ENCODE measurements around the gene RNU7-1. TPM values are rescaled to one million over a fixed set of nuclear protein-coding genes. Genes with fewer than 3 reads are reported as not detected.

The RNU7-1 gene
- total RNA-seq, 1 experiment from 2014 or later, result not detected

DNA sequence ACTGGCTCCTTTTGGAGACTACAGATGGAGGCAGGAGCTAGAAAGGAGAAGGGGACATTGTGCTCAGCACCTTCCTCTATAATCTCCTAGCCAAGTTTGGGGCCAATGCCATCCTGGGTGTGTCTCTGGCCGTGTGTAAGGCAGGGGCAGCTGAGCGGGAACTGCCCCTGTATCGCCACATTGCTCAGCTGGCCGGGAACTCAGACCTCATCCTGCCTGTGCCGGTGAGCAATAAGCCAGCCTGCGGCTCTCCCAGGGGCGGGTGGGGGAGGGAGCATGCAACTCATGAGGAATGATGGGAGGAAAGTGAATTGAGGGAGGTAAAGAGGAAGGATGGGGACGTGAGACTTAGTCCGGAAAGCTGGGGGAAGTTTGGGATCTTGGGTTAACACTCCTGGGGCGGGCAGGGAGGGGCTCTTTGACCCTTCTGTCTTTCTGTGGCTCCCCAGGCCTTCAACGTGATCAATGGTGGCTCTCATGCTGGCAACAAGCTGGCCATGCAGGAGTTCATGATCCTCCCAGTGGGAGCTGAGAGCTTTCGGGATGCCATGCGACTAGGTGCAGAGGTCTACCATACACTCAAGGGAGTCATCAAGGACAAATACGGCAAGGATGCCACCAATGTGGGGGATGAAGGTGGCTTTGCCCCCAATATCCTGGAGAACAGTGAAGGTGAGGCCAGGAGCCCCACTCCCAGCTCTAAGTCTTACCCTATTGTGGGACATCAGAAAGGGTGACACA, 26.0 kb upstream of the RNU7-1 start:
- DNase-seq (ENCODE audit: low spot score), result no peak

DNA sequence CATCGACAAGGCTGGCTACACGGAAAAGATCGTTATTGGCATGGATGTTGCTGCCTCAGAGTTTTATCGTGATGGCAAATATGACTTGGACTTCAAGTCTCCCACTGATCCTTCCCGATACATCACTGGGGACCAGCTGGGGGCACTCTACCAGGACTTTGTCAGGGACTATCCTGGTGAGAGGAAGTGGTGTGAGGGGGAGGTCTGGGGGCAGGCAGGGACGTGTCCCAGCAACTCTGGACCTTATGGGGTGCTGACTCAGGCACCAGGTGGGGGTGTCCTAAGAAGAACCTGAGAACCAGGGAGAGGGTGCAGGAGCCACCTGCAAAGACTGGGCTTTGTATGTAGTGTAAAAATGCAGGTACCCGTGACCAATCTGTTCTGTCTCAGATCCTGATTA, 24.0 kb upstream of the RNU7-1 start:
- no peak for DNase-seq (ENCODE audit: low spot score)

DNA sequence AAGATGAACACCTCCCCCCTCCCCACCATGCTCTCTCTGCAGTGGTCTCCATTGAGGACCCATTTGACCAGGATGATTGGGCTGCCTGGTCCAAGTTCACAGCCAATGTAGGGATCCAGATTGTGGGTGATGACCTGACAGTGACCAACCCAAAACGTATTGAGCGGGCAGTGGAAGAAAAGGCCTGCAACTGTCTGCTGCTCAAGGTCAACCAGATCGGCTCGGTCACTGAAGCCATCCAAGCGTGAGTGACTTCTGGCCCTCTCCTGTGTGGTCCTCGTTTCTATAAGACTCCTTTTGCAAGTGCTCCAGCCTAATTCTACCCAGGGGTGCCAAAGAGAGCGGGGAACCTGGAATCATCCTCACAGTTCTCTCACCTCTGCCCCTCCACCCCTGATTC, 22.1 kb upstream of the RNU7-1 start:
- DNase-seq (ENCODE audit: low spot score), result no peak

DNA sequence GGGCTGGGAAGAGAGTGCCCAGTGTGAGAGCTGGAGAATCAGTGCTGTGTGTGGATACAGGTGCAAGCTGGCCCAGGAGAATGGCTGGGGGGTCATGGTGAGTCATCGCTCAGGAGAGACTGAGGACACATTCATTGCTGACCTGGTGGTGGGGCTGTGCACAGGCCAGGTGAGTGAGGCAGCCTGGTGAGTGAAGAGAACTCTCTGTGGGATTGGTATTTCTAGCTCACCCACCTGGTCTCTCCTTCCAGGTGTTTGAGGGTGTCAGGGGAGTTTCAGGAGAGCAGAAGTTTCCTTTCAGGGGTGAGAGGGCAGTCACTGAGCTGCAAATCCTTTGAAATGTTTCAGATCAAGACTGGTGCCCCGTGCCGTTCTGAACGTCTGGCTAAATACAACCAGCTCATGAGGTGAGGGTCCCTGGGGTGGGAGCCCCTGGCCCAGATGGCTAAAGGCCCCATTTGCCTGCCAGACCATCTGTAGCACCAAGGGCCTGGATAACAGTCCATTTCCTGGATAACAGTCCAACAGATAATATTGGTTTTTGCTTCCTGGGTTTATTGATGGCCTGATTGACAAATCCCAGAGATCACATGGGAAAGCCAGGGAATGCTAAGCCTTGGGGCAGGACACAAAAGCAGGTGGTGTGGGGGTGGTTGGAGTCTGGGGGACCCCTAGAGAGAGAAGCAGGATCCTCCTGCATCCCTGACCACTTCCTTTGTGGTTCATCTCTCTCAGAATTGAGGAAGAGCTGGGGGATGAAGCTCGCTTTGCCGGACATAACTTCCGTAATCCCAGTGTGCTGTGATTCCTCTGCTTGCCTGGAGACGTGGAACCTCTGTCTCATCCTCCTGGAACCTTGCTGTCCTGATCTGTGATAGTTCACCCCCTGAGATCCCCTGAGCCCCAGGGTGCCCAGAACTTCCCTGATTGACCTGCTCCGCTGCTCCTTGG, 21.3 kb upstream of the RNU7-1 start:
- DNase-seq (ENCODE audit: low spot score), result no peak

DNA sequence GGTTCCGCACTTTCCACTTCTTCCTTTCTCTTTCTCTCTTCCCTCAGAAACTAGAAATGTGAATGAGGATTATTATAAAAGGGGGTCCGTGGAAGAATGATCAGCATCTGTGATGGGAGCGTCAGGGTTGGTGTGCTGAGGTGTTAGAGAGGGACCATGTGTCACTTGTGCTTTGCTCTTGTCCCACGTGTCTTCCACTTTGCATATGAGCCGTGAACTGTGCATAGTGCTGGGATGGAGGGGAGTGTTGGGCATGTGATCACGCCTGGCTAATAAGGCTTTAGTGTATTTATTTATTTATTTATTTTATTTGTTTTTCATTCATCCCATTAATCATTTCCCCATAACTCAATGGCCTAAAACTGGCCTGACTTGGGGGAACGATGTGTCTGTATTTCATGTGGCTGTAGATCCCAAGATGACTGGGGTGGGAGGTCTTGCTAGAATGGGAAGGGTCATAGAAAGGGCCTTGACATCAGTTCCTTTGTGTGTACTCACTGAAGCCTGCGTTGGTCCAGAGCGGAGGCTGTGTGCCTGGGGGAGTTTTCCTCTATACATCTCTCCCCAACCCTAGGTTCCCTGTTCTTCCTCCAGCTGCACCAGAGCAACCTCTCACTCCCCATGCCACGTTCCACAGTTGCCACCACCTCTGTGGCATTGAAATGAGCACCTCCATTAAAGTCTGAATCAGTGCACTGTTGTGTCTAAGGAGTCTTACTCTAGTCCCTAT, 20.4 kb upstream of the RNU7-1 start:
- DNase-seq (ENCODE audit: low spot score), result no peak

DNA sequence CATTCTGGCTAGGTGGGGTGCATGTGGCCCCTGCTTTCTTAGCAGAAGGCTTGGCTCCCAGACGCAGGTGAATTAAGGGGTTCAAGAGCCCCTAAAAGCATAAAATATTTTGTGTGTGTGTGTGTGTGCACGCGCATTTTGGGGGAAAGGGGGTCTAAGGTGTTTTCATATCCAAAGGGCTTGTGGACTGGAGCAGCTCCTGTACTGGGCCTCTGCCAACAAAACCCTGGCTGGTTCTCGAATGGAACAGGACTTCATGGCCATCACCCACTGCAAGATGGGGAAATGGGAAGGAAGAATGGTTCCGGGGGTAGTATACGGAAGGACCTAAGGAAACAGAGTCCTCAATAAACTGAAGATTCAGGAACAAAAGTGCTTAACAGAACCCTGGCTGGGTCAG, 19.8 kb upstream of the RNU7-1 start:
- no peak for DNase-seq (ENCODE audit: low spot score)

DNA sequence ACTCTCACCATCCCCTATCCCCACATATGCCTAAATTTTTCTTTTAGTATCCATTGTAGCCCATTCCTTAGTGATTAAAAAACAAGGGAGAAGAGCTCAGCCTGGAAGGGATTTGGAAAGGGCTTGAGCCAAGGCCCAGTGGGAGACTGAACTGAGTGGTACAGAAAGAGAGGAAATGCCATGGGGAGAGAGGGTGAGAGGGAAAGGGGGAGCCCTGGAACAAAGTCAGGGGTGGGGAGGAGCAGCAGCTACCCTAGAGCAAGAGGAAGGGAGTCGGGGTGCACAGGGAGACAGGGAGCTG, 18.4 kb upstream of the RNU7-1 start:
- no peak for DNase-seq (ENCODE audit: low spot score)

DNA sequence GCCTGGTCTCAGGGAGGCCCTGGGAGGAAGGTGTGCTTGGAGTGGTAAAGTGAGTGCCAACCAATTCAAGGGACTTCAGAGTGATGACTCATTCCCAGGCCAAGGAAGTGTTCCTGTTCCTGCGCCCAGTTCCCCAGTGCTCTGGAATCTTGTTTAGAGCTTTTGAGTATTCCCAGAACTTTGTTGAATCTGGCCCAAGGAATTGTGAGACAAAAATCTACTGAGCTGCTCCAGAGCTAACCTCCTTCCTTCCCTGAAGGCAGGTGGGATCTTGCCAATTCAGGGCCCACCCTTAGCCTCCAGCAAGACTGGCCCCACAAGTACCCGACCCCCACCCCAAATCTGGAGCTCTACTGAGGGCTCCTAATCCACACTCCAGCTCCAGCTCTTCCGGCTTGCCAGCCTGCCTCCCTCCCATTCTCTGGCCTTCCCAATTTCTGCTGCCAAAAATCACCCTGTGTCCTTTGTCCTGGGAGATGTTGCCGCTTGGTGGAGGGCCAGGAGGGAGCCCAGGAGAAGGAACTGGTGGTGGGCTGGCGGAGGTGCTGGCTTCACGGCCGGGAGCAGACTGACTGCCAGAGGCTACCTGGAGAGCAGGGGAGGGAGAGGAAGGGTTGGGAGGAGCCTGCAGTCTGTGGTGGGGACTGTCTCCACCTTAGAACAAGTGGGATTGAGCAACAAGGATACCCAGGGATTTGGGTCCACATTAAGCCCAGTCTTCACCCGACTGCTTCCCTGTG, 17.9 kb upstream of the RNU7-1 start:
- peak; percentile 88 for DNase-seq (ENCODE audit: low spot score)

DNA sequence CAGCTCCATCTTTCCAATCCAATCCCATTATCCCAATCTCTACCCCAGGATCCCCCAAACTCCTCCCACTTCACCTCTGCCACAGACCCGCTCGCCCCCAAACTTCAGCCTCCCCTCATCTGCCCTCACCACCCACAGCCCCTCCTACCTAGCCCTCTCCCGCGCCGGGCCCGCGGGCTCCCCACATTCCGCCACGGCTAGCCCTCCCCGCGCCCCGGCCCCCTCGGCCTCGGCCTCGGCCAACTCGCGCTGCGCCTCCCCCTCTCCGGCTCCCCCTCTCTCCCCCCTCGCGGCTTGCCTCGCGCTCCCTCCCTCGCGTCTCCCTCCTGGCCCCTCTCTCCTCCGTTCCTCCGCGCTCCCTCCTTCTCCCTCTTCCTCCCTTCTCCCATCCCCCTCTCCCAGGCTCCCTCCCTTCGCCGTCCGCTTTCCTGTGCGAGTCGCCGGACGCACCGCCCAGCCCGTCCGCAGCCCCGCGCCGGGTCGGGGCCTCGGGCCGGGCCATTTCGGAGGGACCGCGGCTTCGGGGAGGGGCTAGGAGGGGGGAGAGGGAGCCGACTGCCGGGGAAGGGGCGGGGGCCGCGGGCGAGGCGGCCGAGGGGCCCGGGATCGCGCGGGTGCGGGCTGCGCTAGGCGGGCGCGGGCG, 16.1 kb upstream of the RNU7-1 start, which contains the start of gene ATN1:
Gene ATN1 (plus strand): TSS at position 581 of the 643 bp plus-strand sequence. CDS start 6,043 bp downstream, outside the sequence.
- peak; percentile 51 for DNase-seq (ENCODE audit: low spot score)

DNA sequence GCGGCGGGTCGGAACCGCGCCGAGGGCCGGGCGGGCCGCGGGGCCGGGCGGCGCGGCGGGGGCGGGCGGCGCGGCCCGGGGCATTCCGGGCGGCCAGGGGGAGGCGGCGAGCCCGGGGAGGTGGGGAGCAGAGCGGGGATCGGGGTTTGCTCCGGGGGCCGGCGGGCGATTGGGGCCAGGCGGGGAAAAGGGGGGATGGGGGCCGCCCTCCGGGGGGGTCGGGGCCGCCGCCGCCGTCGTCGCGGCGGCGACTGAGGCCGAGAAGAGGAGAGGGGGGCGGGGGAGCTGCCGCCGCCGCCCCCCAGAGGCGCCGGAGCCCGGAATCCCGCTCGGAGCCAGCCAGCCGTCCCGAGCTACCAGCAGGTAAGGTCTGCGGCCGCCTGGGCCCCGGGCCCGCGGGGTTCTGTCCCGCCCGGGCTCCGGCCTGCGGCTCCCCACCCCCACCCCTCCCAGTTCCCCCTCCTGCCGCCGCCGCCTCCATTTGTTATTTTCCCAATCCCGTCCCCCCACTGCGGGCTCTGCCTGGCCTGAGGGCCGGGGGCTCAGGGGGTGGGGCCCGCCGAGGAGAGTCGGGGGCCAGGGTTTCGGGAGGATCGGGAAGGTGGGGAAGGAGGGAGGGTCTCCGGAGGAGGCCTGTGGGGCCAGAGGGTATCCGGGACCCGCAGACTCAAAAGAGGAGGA, 15.5 kb upstream of the RNU7-1 start:
- no peak for DNase-seq (ENCODE audit: low spot score)

DNA sequence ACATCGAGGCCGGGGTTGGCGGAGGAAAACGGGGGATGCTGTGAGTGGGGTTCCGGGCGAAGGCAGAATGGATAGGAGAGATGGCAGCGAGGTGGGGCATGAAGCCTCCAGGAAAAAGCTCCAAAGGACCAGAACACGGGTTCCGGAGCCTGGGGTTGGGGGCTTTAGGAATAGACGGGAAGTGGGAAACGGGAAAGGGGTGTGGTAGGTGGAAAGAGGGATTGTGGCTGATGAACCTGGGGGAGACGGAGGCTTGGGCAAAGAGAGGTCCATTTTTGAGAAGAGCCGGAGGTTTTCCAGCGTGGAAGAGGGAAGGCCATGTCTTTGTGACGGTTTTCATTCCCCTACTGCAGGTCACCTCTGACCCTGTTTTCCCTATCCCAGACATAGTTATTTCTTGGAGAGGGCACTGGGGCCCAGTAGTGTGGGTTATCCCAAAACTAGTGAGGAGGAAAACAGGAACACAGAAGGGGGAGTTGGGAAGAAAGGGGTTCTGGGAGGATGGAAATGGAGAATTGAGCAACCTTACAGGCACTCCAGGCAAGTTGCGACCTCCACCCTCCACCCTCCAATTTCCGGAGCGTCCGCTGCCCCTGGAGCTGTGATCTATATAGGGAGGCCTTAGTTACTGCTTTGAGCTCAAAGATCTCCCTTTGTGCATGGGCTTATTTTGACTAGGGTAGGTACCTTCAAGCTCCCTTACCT, 14.8 kb upstream of the RNU7-1 start:
- peak; percentile 24 for DNase-seq (ENCODE audit: low spot score)

DNA sequence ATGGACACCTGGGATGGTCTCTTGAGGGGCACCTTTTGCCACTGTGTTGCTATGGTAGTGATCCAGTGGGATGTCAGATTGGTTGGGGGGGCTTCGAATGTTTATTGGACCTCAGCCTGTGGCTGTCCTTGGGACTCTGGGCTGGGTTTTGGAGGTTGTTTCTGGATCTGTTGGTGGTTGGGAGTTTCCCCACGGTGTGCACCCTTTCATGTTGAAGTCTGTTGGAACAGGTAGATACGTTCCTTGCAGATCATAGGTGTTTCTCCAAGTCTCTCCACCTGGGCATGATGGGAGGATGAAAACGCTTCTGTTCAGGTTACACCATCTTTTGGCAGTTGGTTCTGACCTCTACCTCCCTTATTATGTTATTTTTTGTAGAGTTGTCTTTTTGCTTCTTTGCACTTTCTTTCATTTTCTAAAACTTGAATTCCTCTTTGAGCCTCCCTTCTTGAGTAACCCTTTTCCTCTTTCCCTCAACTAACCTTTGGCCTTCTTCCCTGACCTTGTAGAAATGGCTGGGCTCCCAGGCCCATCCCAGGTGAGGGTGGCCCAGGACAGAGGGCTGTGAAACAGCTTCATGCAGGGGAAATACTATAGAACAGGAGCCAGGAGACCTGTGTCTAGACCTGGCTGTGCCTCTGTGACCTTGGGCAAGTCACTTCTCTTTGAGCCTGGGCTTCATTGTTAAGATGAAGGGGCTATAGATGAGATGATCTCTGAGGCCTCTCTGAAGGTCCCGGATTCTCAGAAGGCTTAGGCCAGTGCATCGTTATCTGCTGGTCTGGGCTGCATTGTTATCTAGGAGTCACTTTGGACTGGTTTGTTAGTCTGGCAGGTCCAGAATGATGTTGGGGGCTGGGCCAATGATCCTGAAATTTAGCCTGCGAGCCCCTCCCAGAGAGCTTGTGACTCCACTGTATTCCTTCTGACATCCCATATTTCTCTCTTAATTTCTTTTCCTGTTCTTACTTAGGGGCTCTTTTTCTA, 13.9 kb upstream of the RNU7-1 start:
- no peak for DNase-seq (ENCODE audit: low spot score)

DNA sequence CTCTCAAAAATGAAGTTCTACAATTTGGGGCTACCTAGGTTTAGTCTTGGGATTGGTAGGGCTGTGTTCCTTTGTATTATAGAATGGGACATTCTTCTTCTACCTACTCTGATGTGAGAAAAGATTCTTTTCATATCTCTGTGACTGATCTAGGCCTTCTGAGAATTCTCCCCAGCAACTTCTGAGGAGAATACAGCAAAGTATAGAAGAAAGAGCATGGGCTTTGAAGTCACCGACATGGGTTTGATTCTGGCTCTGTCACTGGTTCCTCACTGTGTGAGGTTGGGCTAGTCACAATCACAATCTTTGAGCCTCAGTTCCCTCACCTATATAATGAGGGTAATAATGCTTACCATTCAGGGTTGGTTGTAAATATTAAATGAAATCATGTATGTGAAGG, 10.8 kb upstream of the RNU7-1 start:
- DNase-seq (ENCODE audit: low spot score), result no peak

DNA sequence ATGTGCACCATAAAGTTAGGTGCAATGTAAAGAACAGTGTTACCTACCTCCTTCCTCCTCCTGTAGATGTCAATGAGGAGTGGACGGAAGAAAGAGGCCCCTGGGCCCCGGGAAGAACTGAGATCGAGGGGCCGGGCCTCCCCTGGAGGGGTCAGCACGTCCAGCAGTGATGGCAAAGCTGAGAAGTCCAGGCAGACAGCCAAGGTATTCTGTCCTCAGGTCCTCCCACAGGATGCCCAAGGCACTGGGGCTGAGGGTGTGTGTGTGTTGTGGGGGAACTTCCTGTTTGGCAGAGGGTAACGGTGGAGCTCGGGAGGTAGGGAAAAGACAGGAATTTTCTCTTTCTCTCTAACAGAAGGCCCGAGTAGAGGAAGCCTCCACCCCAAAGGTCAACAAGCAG, 9.5 kb upstream of the RNU7-1 start:
- no peak for DNase-seq (ENCODE audit: low spot score)

DNA sequence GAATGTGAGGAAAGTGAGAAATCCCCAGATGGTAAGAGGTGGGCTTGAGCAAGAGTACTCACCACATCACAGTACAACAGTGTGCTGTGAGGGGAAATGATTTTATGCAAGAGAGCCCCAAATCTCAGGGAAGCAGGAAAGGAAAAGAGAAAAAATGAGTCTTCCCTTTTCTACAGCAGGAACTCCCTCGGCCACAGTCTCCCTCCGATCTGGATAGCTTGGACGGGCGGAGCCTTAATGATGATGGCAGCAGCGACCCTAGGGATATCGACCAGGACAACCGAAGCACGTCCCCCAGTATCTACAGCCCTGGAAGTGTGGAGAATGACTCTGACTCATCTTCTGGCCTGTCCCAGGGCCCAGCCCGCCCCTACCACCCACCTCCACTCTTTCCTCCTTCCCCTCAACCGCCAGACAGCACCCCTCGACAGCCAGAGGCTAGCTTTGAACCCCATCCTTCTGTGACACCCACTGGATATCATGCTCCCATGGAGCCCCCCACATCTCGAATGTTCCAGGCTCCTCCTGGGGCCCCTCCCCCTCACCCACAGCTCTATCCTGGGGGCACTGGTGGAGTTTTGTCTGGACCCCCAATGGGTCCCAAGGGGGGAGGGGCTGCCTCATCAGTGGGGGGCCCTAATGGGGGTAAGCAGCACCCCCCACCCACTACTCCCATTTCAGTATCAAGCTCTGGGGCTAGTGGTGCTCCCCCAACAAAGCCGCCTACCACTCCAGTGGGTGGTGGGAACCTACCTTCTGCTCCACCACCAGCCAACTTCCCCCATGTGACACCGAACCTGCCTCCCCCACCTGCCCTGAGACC, 8.0 kb upstream of the RNU7-1 start:
- DNase-seq (ENCODE audit: low spot score), result no peak

DNA sequence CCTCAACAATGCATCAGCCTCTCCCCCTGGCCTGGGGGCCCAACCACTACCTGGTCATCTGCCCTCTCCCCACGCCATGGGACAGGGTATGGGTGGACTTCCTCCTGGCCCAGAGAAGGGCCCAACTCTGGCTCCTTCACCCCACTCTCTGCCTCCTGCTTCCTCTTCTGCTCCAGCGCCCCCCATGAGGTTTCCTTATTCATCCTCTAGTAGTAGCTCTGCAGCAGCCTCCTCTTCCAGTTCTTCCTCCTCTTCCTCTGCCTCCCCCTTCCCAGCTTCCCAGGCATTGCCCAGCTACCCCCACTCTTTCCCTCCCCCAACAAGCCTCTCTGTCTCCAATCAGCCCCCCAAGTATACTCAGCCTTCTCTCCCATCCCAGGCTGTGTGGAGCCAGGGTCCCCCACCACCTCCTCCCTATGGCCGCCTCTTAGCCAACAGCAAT, 7.4 kb upstream of the RNU7-1 start:
- no peak for DNase-seq (ENCODE audit: low spot score)

DNA sequence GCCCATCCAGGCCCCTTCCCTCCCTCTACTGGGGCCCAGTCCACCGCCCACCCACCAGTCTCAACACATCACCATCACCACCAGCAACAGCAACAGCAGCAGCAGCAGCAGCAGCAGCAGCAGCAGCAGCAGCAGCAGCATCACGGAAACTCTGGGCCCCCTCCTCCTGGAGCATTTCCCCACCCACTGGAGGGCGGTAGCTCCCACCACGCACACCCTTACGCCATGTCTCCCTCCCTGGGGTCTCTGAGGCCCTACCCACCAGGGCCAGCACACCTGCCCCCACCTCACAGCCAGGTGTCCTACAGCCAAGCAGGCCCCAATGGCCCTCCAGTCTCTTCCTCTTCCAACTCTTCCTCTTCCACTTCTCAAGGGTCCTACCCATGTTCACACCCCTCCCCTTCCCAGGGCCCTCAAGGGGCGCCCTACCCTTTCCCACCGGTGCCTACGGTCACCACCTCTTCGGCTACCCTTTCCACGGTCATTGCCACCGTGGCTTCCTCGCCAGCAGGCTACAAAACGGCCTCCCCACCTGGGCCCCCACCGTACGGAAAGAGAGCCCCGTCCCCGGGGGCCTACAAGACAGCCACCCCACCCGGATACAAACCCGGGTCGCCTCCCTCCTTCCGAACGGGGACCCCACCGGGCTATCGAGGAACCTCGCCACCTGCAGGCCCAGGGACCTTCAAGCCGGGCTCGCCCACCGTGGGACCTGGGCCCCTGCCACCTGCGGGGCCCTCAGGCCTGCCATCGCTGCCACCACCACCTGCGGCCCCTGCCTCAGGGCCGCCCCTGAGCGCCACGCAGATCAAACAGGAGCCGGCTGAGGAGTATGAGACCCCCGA, 6.8 kb upstream of the RNU7-1 start:
- no peak for DNase-seq (ENCODE audit: low spot score)
